Gastrocnemius medialis (tissue), 4 donors: ENCODE measurements around the gene NUCKS1. TPM values are rescaled to one million over a fixed set of nuclear protein-coding genes. Genes with fewer than 3 reads are reported as not detected.

Source experiments
- ATAC-seq, 2 donors: fragments of 150-250 bp; one replicate each; pipeline ENCODE4 v1.9.1; 2016
- DNase-seq, 2 donors: peaks; one replicate each; pipeline ENCODE4 v3.0.0-alpha.2; 2019
- H3K27ac ChIP-seq, 4 donors: fragments of 200-600 bp; sonication (generic); 1 replicate in 1 of 4; 2 replicates in 3 of 4; pipeline ENCODE4 v1.5.1; 2016 to 2018; ENCODE audit warnings: mild to moderate bottlenecking in 2 of 4, moderate library complexity in 1 of 4
- H3K27me3 ChIP-seq, 3 donors: fragments of 200-600 bp; sonication (generic) in 2 of 3; 1 replicate in 1 of 3; 2 replicates in 2 of 3; pipeline versions ENCODE4 v1.5.1 to v1.6.0; 2016 to 2019; ENCODE audit warnings: mild to moderate bottlenecking in 1 of 3, moderate library complexity in 1 of 3
- H3K36me3 ChIP-seq, 2 donors: fragments of 200-600 bp; sonication (generic) in 1 of 2; one replicate each; pipeline ENCODE4 v1.5.1; 2017 to 2018
- H3K4me1 ChIP-seq, 2 donors: fragments of 200-600 bp; sonication (generic) in 1 of 2; one replicate each; pipeline ENCODE4 v1.5.1; 2016 to 2017; ENCODE audit warnings: mild to moderate bottlenecking in 2 of 2
- H3K4me3 ChIP-seq, 4 donors: fragments of 200-600 bp; sonication (generic) in 3 of 4; 1 replicate in 1 of 4; 2 replicates in 3 of 4; pipeline ENCODE4 v1.5.1; 2016 to 2019; ENCODE audit warnings: mild to moderate bottlenecking in 2 of 4
- H3K9me3 ChIP-seq, 3 donors: fragments of 200-600 bp; sonication (generic) in 2 of 3; 1 replicate in 1 of 3; 2 replicates in 2 of 3; pipeline ENCODE4 v1.5.1; 2016 to 2019
- POLR2A ChIP-seq, 2 donors: fragments of 450-650 bp; IDR thresholded peaks; one replicate each; pipeline ENCODE4 v1.6.1; 2017; ENCODE audit warnings: antibody characterized with exemption in 2 of 2, mild to moderate bottlenecking in 2 of 2, moderate library complexity in 2 of 2
- in situ Hi-C, 4 donors: fragments of 200-750 bp; cut with MboI; loops; one replicate each; pipeline versions ENCODE4 v1.15.0 to v1.8.0; 2017; ENCODE audit warnings: low sequenced_read_pairs in 4 of 4
- intact Hi-C: fragments of 100-400 bp; cut with DNase I; formaldehyde crosslinking; loops from one replicate; pipeline ENCODE4 v1.15.1; 2023; ENCODE audit warnings: low total_unique reads
- total RNA-seq, 4 donors: library from RNA; depleted of rRNA; stranded (reverse); fragments of >200 nt; gene quantifications; one replicate each; pipeline versions ENCODE4 v1.1.0 to v1.2.3, GENCODE V29; 2016
- TF ChIP-seq, protein P1 (sequence below), 5 experiments: fragments of 450-650 bp in 3 of 5; fragments of 200-600 bp in 2 of 5; sonication (generic) in 2 of 5; IDR thresholded peaks in 4 of 5; conservative IDR thresholded peaks in 1 of 5; 1 replicate in 4 of 5; 2 replicates in 1 of 5; pipeline ENCODE4 v1.5.1; 2016 to 2019; ENCODE audit warnings: antibody characterized with exemption in 5 of 5, mild to moderate bottlenecking in 3 of 5, moderate library complexity in 3 of 5

The NUCKS1 gene
- total RNA-seq, 4 donors from 2014 or later = 45.5 to 69.7 (median 62.6) TPM

DNA sequence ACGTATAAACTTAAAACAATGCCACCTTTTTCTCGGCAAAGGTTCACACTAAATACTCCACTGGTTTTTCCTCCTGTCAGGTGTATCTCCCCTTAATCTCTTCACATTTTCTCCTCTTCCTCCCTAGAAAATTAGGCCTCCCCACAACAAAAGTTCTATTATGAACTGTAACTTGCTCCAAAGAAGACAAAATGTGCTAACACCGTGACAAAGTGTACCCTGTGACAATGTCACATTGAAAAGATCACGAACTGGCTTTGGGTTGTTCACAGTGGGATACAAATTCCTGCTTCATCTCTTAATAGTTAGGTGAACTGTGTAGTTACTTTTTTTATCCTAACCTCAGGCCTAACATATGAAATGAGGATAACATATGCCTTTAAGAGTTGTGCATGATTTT lies 6.0 kb downstream of the NUCKS1 start:
- Histone ChIP-seq H3K27me3 (no peaks in the 10 kb centered on the region), H3K27ac (peak overlapping the region in 2 of 4 donors; percentile 40 to 41), H3K9me3 (no peaks in the 10 kb centered on the region), H3K4me1 (peaks cover 47 to 57% of the 10 kb centered on the region in 2 donors), H3K4me3 (no peak overlapping the region), H3K36me3 (no peaks in the 10 kb centered on the region)
- in situ Hi-C loops (no loop called here), intact Hi-C loops (no loop called here)
- TF ChIP-seq, protein P1, sequence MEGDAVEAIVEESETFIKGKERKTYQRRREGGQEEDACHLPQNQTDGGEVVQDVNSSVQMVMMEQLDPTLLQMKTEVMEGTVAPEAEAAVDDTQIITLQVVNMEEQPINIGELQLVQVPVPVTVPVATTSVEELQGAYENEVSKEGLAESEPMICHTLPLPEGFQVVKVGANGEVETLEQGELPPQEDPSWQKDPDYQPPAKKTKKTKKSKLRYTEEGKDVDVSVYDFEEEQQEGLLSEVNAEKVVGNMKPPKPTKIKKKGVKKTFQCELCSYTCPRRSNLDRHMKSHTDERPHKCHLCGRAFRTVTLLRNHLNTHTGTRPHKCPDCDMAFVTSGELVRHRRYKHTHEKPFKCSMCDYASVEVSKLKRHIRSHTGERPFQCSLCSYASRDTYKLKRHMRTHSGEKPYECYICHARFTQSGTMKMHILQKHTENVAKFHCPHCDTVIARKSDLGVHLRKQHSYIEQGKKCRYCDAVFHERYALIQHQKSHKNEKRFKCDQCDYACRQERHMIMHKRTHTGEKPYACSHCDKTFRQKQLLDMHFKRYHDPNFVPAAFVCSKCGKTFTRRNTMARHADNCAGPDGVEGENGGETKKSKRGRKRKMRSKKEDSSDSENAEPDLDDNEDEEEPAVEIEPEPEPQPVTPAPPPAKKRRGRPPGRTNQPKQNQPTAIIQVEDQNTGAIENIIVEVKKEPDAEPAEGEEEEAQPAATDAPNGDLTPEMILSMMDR (IDR thresholded peaks at IDR 0.05 in 4 of 5, conservative IDR thresholded peaks at IDR 0.05 in 1 of 5) = no peak
- no peak for TF ChIP-seq POLR2A (IDR thresholded peaks at IDR 0.05)
- DNase-seq (no peak), ATAC-seq (no peak)

GRCh38 chr1:205741681-205742080 lies 8.3 kb downstream of the NUCKS1 start:
- H3K27me3 ChIP-seq = no peaks in the 10 kb centered on the region
- no peak overlapping the region for H3K27ac ChIP-seq
- TF ChIP-seq, protein P1 (IDR thresholded peaks at IDR 0.05 in 4 of 5, conservative IDR thresholded peaks at IDR 0.05 in 1 of 5) = no peak
- TF ChIP-seq POLR2A (IDR thresholded peaks at IDR 0.05) = no peak
- in situ Hi-C loops (no loop called here), intact Hi-C loops (no loop called here)
- H3K36me3 ChIP-seq = no peaks in the 10 kb centered on the region
- H3K4me1 ChIP-seq = peaks cover 39% of the 10 kb centered on the region in 2 donors
- DNase-seq = no peak
- no peaks in the 10 kb centered on the region for H3K9me3 ChIP-seq
- no peak overlapping the region for H3K4me3 ChIP-seq
- no peak for ATAC-seq

- in situ Hi-C loops (no loop called here), intact Hi-C loops (no loop called here)
- ATAC-seq (no peak), DNase-seq (no peak)
- H3K9me3 ChIP-seq = no peaks in the 10 kb centered on the region
- TF ChIP-seq, protein P1 (IDR thresholded peaks at IDR 0.05 in 4 of 5, conservative IDR thresholded peaks at IDR 0.05 in 1 of 5) = no peak
- no peak overlapping the region for H3K27ac ChIP-seq
- H3K4me1 ChIP-seq = peaks cover 20 to 28% of the 10 kb centered on the region in 2 donors
- no peaks in the 10 kb centered on the region for H3K27me3 ChIP-seq
- no peak overlapping the region for H3K4me3 ChIP-seq
- peaks cover 0 to 4% of the 10 kb centered on the region in 2 donors for H3K36me3 ChIP-seq
These were observed 10.4 kb downstream of the NUCKS1 start for GRCh38 chr1:205739348-205740160.

GRCh38 chr1:205735218-205735617 lies 14.8 kb downstream of the NUCKS1 start:
- intact Hi-C loops (no loop called here), in situ Hi-C loops (no loop called here)
- no peak overlapping the region for H3K27ac ChIP-seq
- no peak for TF ChIP-seq POLR2A (IDR thresholded peaks at IDR 0.05)
- TF ChIP-seq, protein P1 (IDR thresholded peaks at IDR 0.05 in 4 of 5, conservative IDR thresholded peaks at IDR 0.05 in 1 of 5) = no peak
- no peak for DNase-seq
- H3K4me1 ChIP-seq = peaks cover 13 to 25% of the 10 kb centered on the region in 2 donors
- no peak for ATAC-seq
- H3K36me3 ChIP-seq = peaks cover 0 to 4% of the 10 kb centered on the region in 2 donors
- H3K9me3 ChIP-seq = no peaks in the 10 kb centered on the region
- H3K4me3 ChIP-seq = no peak overlapping the region
- H3K27me3 ChIP-seq = no peaks in the 10 kb centered on the region
